ENCODE results near the gene HIRA. TPM values are rescaled to one million over a fixed set of nuclear protein-coding genes. Genes with fewer than 3 reads are reported as not detected.
A peak's percentile ranks its signal among the peaks of the same experiment; 100 is the strongest.

Gene HIRA
- total and polyA plus RNA-seq, 9 of the 15 experiments (the other 6 are each of a cell fraction or from before 2014, with no cell fraction given), result 0.96 to 132 (median 58.4) TPM

DNA sequence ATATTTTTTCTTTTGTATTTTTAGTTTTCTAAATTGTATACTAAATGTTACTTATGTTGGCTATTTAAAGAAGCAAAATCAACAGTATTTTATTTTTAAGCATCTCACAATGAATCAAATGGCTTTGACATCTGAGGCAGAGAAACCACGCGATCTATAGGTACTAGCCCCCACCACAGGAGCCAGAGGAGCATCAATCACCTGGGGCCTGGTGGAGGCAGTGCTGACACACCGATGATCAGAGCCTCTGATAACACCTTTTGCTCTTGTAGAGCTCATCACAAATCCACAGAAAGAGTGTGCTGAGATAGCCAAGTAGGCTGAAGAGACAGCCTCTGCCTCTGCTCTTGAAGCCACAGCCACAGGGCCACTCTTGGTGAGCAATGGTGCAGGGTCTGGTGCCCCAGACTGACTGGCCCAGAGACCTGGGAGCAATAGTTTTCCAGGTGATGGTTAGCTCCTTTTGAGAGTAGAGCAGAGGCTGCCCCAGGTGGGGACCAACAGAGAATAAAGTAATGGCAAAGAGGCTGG lies 25.2 kb downstream of the HIRA start (continued):
- TF ChIP-seq, protein P1, sequence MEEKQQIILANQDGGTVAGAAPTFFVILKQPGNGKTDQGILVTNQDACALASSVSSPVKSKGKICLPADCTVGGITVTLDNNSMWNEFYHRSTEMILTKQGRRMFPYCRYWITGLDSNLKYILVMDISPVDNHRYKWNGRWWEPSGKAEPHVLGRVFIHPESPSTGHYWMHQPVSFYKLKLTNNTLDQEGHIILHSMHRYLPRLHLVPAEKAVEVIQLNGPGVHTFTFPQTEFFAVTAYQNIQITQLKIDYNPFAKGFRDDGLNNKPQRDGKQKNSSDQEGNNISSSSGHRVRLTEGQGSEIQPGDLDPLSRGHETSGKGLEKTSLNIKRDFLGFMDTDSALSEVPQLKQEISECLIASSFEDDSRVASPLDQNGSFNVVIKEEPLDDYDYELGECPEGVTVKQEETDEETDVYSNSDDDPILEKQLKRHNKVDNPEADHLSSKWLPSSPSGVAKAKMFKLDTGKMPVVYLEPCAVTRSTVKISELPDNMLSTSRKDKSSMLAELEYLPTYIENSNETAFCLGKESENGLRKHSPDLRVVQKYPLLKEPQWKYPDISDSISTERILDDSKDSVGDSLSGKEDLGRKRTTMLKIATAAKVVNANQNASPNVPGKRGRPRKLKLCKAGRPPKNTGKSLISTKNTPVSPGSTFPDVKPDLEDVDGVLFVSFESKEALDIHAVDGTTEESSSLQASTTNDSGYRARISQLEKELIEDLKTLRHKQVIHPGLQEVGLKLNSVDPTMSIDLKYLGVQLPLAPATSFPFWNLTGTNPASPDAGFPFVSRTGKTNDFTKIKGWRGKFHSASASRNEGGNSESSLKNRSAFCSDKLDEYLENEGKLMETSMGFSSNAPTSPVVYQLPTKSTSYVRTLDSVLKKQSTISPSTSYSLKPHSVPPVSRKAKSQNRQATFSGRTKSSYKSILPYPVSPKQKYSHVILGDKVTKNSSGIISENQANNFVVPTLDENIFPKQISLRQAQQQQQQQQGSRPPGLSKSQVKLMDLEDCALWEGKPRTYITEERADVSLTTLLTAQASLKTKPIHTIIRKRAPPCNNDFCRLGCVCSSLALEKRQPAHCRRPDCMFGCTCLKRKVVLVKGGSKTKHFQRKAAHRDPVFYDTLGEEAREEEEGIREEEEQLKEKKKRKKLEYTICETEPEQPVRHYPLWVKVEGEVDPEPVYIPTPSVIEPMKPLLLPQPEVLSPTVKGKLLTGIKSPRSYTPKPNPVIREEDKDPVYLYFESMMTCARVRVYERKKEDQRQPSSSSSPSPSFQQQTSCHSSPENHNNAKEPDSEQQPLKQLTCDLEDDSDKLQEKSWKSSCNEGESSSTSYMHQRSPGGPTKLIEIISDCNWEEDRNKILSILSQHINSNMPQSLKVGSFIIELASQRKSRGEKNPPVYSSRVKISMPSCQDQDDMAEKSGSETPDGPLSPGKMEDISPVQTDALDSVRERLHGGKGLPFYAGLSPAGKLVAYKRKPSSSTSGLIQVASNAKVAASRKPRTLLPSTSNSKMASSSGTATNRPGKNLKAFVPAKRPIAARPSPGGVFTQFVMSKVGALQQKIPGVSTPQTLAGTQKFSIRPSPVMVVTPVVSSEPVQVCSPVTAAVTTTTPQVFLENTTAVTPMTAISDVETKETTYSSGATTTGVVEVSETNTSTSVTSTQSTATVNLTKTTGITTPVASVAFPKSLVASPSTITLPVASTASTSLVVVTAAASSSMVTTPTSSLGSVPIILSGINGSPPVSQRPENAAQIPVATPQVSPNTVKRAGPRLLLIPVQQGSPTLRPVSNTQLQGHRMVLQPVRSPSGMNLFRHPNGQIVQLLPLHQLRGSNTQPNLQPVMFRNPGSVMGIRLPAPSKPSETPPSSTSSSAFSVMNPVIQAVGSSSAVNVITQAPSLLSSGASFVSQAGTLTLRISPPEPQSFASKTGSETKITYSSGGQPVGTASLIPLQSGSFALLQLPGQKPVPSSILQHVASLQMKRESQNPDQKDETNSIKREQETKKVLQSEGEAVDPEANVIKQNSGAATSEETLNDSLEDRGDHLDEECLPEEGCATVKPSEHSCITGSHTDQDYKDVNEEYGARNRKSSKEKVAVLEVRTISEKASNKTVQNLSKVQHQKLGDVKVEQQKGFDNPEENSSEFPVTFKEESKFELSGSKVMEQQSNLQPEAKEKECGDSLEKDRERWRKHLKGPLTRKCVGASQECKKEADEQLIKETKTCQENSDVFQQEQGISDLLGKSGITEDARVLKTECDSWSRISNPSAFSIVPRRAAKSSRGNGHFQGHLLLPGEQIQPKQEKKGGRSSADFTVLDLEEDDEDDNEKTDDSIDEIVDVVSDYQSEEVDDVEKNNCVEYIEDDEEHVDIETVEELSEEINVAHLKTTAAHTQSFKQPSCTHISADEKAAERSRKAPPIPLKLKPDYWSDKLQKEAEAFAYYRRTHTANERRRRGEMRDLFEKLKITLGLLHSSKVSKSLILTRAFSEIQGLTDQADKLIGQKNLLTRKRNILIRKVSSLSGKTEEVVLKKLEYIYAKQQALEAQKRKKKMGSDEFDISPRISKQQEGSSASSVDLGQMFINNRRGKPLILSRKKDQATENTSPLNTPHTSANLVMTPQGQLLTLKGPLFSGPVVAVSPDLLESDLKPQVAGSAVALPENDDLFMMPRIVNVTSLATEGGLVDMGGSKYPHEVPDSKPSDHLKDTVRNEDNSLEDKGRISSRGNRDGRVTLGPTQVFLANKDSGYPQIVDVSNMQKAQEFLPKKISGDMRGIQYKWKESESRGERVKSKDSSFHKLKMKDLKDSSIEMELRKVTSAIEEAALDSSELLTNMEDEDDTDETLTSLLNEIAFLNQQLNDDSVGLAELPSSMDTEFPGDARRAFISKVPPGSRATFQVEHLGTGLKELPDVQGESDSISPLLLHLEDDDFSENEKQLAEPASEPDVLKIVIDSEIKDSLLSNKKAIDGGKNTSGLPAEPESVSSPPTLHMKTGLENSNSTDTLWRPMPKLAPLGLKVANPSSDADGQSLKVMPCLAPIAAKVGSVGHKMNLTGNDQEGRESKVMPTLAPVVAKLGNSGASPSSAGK (IDR thresholded peaks at IDR 0.05), result no peak
- TF ChIP-seq RFX1 (IDR thresholded peaks at IDR 0.05), result no peak
- TF ChIP-seq, protein P2, sequence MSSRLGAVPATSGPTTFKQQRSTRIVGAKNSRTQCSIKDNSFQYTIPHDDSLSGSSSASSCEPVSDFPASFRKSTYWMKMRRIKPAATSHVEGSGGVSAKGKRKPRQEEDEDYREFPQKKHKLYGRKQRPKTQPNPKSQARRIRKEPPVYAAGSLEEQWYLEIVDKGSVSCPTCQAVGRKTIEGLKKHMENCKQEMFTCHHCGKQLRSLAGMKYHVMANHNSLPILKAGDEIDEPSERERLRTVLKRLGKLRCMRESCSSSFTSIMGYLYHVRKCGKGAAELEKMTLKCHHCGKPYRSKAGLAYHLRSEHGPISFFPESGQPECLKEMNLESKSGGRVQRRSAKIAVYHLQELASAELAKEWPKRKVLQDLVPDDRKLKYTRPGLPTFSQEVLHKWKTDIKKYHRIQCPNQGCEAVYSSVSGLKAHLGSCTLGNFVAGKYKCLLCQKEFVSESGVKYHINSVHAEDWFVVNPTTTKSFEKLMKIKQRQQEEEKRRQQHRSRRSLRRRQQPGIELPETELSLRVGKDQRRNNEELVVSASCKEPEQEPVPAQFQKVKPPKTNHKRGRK (tag; IDR thresholded peaks at IDR 0.05), result no peak
- TF ChIP-seq SMARCA5 (IDR thresholded peaks at IDR 0.05), result no peak
- 0 out of 2 replicates have a peak, but pooled peaks have one; percentile 3 for TF ChIP-seq PHF8 (IDR thresholded peaks at IDR 0.05; ENCODE audit: borderline replicate concordance, low read length)
- TF ChIP-seq ZNF408 (CRISPR knock-in tag; IDR thresholded peaks at IDR 0.05; ENCODE audit: low read depth), result no peak
- no peak for TF ChIP-seq BRCA1 (IDR thresholded peaks at IDR 0.05)
- TF ChIP-seq BRCA1 (CRISPR knock-in tag; IDR thresholded peaks at IDR 0.05), result no peak
- TF ChIP-seq, protein P3, sequence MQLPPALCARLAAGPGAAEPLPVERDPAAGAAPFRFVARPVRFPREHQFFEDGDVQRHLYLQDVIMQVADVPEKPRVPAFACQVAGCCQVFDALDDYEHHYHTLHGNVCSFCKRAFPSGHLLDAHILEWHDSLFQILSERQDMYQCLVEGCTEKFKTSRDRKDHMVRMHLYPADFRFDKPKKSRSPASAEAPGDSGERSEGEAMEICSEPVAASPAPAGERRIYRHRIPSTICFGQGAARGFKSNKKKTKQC (CRISPR knock-in tag; IDR thresholded peaks at IDR 0.05), result no peak
- TF ChIP-seq MYC (IDR thresholded peaks at IDR 0.05; ENCODE audit: low read depth, low read length), result peak; percentile 31; the same call in 1 of the 2 replicates
- TF ChIP-seq MYC (CRISPR knock-in tag; IDR thresholded peaks at IDR 0.05; ENCODE audit: borderline replicate concordance, low read depth), result no peak
- TF ChIP-seq, protein P4, sequence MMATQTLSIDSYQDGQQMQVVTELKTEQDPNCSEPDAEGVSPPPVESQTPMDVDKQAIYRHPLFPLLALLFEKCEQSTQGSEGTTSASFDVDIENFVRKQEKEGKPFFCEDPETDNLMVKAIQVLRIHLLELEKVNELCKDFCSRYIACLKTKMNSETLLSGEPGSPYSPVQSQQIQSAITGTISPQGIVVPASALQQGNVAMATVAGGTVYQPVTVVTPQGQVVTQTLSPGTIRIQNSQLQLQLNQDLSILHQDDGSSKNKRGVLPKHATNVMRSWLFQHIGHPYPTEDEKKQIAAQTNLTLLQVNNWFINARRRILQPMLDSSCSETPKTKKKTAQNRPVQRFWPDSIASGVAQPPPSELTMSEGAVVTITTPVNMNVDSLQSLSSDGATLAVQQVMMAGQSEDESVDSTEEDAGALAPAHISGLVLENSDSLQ (IDR thresholded peaks at IDR 0.05), result peak; percentile 80
- TF ChIP-seq RAD21 (CRISPR knock-in tag; conservative IDR thresholded peaks at IDR 0.05 in 1 of 2, IDR thresholded peaks at IDR 0.05 in 1 of 2), result peak in 1 of 2 experiments; percentile 56; a peak in 2 of 4 replicates
- no peak for TF ChIP-seq ESRRA (IDR thresholded peaks at IDR 0.05; ENCODE audit: borderline replicate concordance, low read depth)
